Stimulated activated effector memory CD8-positive, alpha-beta T cell treated with anti-CD3 and anti-CD28 coated beads, Interleukin-12 subunit alpha, Interleukin-12 subunit beta, amount 100 ng/mL, for 72 hours (primary cell): ENCODE data around the gene YPEL3.
"Not testable (repeated sequence)": the region's sequence is repeated elsewhere in the genome, so short reads cannot be mapped to it uniquely, and the experiment has no call there.

Experiments used
- ATAC-seq: fragments of 150-1000 bp; cut with Tn5 transposase; 2 replicates; pipeline ENCODE4 v1.10.0; 2021
- DNase-seq, 2 donors: peaks; one replicate each; pipeline ENCODE4 v3.0.0; 2021 to 2022; ENCODE audit warnings: low spot score in 2 of 2
- H3K27ac Mint-ChIP-seq: one replicate; pipeline ENCODE4 v1.8.0; 2022; ENCODE audit warnings: mild to moderate bottlenecking, mixed read lengths
- H3K36me3 Mint-ChIP-seq: one replicate; pipeline ENCODE4 v1.8.0; 2022; ENCODE audit warnings: mild to moderate bottlenecking, mixed read lengths
- H3K4me1 Mint-ChIP-seq: one replicate; pipeline ENCODE4 v1.8.0; 2022; ENCODE audit warnings: mixed read lengths
- H3K4me3 Mint-ChIP-seq: one replicate; pipeline ENCODE4 v1.8.0; 2022; ENCODE audit warnings: mild to moderate bottlenecking, mixed read lengths
- H3K9me3 Mint-ChIP-seq: one replicate; pipeline ENCODE4 v1.8.0; 2022; ENCODE audit warnings: mixed read lengths

Gene YPEL3, protein sequence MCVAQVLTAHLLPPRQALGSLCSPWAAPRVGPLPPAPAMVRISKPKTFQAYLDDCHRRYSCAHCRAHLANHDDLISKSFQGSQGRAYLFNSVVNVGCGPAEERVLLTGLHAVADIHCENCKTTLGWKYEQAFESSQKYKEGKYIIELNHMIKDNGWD

DNA sequence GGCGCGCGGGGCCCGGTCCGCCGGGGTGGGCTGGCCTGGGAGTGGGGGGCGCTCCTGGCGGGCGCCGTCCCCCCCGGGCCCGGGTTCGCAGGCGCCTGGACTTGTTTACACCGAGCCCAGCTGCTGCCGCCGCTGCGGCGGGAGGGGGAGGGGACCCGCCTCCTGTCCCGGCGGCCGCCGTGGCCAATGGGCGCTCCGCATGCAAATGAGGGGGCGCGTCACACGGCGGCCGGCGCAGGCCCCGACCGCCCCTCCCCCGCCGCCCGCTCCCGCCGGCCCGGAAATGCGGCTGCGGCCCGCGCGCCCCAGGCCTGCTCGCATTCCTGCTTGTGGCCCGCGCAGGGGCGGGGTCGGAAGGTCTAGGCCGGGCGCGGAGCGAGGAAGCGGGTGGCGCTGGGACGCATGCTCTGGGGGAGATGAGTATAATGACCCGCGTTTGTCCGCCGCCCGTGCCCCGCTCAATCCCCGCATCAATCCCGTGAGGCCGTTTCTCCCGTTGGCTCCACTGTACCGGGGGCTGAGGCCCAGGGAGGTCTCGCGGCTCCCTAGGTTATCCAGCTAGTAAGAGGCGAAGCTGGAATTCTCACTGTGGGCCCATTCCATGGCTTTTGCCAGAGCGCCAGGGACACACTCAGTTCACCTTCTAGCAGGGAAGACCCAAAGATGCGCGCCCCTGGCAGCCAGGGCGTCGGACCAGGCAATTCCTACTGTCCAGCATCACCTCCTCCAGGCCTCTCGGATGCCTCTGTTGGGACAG, at the start of gene YPEL3:
Gene YPEL3, minus strand, starts transcription at position 109 of the 757 bp plus-strand sequence. CDS start 731 bp downstream, outside the sequence.
- ATAC-seq (peak; percentile 68), DNase-seq (peak; percentile 83 to 87)
- peak within 1 kb of the TSS; percentile 93 for H3K27ac Mint-ChIP-seq
- H3K4me1 Mint-ChIP-seq = peaks cover 47% of the 10 kb centered on the region
- H3K36me3 Mint-ChIP-seq = peaks cover 37% of the 10 kb centered on the region
- H3K9me3 Mint-ChIP-seq = peaks cover 7% of the 10 kb centered on the region
- peak within 1 kb of the TSS; percentile 92 for H3K4me3 Mint-ChIP-seq

- Mint-ChIP-seq H3K4me3 (no peak overlapping the region), H3K9me3 (peaks cover 6% of the 10 kb centered on the region), H3K36me3 (no peaks in the 10 kb centered on the region), H3K27ac (no peak overlapping the region), H3K4me1 (peaks cover 17% of the 10 kb centered on the region)
- no peak for ATAC-seq
- DNase-seq = no peak
Measured at GRCh38 chr16:30145657-30146056, 49.6 kb upstream of the YPEL3 start.

- DNase-seq (no peak), ATAC-seq (no peak)
- peaks cover 20% of the 10 kb centered on the region for H3K4me1 Mint-ChIP-seq
- H3K4me3 Mint-ChIP-seq = no peak overlapping the region
- peaks cover 6% of the 10 kb centered on the region for H3K9me3 Mint-ChIP-seq
- H3K27ac Mint-ChIP-seq = no peak overlapping the region
- H3K36me3 Mint-ChIP-seq = no peaks in the 10 kb centered on the region
Measured at GRCh38 chr16:30144917-30145316, 48.9 kb upstream of the YPEL3 start.

DNA sequence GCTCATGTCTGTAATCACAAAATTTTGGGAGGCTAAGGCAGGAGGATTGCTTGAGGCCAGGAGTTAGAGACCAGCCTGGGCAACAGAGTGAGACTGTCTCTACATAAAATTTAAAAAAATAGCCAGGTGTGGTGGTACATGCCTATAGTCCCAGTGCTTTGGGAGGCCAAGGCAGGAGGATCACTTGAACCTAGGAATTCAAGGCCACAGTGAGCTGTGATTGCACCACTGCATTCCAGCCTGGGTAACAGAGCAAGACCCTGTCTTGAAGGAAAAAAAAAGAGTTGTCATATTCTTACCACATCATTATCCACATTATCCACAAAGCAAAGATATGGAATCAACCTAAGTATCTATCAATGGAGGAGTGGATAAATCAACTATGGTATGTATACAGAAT, 48.0 kb upstream of the YPEL3 start:
- Mint-ChIP-seq H3K9me3 (peaks cover 3% of the 10 kb centered on the region), H3K4me3 (no peak overlapping the region), H3K36me3 (no peaks in the 10 kb centered on the region), H3K4me1 (peaks cover 25% of the 10 kb centered on the region), H3K27ac (peak overlapping the region; percentile 84)
- ATAC-seq = no peak
- no peak for DNase-seq

- Mint-ChIP-seq H3K4me1 (peaks cover 25% of the 10 kb centered on the region), H3K36me3 (no peaks in the 10 kb centered on the region), H3K27ac (peak overlapping the region; percentile 84), H3K4me3 (peak overlapping the region; percentile 15), H3K9me3 (no peaks in the 10 kb centered on the region)
- DNase-seq (no peak), ATAC-seq (peak; percentile 49)
Measured at GRCh38 chr16:30143347-30143702, 47.3 kb upstream of the YPEL3 start.

GRCh38 chr16:30142672-30143346, 46.8 kb upstream of the YPEL3 start:
- H3K27ac Mint-ChIP-seq = peak overlapping the region; percentile 84
- peaks cover 25% of the 10 kb centered on the region for H3K4me1 Mint-ChIP-seq
- DNase-seq = peak in 1 of 2 donors; percentile 63
- H3K4me3 Mint-ChIP-seq = peak overlapping the region; percentile 15
- no peaks in the 10 kb centered on the region for H3K36me3 Mint-ChIP-seq
- peak; percentile 85 for ATAC-seq
- H3K9me3 Mint-ChIP-seq = no peaks in the 10 kb centered on the region

GRCh38 chr16:30141750-30142149, 45.7 kb upstream of the YPEL3 start:
- peak; percentile 65 for ATAC-seq
- DNase-seq = no peak

DNA sequence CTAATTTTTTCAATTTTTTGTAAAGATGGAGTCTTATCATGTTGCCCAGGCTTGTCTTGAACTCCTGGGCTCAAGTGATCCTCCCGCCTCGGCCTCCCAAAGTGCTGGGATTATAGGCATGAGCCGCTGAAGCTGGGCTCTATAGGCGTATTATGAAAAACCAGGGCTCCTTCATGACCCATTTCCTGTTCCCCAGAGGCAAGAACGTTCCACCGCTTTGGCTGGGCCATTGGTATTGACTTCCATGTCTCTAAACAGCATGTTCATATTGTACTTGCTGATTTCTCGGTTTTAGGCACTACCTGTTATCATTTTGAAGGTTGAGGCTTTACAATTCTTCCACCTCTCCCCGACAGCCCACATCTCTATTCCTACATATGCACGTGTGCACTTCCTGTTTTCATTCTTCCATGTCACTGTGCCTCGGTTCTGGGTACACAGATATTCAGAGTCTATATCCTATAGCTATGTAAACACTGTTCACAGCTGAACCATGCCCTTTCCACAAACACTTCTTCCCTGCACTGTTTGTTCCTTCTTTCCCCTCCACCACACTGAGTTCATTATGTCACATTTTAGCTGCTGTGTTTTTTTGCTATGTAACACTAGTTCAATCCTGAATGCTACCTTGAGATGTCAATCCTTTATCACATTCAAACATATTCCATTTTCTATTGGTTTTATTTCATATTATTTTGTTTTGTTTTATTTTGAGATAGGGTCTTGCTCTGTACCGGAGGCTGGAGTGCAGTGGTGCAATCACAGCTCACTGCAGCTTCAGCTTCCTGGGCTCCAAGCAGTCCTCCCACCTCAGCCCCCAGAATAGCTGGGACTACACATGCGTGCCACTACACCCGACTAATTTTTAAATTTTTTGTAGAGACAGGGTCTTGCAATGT, 43.8 kb upstream of the YPEL3 start:
- DNase-seq (no peak), ATAC-seq (no peak)
- Mint-ChIP-seq H3K27ac (no peak overlapping the region), H3K9me3 (no peaks in the 10 kb centered on the region), H3K36me3 (no peaks in the 10 kb centered on the region), H3K4me1 (peaks cover 25% of the 10 kb centered on the region), H3K4me3 (no peak overlapping the region)

More at GRCh38 chr16:30141750-30142149, 45.7 kb upstream of the YPEL3 start:
- peak overlapping the region; percentile 26 for H3K27ac Mint-ChIP-seq
- H3K4me1 Mint-ChIP-seq = peaks cover 25% of the 10 kb centered on the region
- H3K36me3 Mint-ChIP-seq = no peaks in the 10 kb centered on the region
- H3K9me3 Mint-ChIP-seq = no peaks in the 10 kb centered on the region
- H3K4me3 Mint-ChIP-seq = no peak overlapping the region

DNA sequence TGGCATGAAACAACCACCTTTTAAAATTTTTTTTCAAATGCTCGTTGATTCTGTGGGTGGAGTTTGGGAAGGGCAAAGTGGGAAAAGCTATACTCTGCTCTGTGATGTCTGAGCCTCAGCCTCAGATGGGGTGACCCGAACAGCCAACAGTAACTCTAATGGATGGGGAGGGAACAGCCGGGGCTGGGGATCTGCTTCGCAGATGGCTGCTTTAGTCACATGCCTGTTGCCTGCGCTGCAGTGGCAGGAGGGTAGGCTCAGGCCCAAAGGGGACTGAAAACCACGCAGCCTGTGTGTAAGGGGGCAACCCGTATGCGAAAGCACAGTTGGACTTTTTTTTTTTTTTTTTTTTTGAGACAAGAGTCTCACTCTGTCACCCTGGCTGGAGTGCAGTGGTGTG, 41.9 kb upstream of the YPEL3 start:
- Mint-ChIP-seq H3K9me3 (no peaks in the 10 kb centered on the region), H3K27ac (no peak overlapping the region), H3K4me3 (no peak overlapping the region), H3K4me1 (peaks cover 17% of the 10 kb centered on the region), H3K36me3 (no peaks in the 10 kb centered on the region)
- DNase-seq (no peak), ATAC-seq (no peak)

GRCh38 chr16:30136971-30137605, 41.1 kb upstream of the YPEL3 start:
- Mint-ChIP-seq H3K27ac (no peak overlapping the region), H3K9me3 (no peaks in the 10 kb centered on the region), H3K4me1 (peaks cover 14% of the 10 kb centered on the region), H3K36me3 (no peaks in the 10 kb centered on the region), H3K4me3 (no peak overlapping the region)
- no peak for DNase-seq
- ATAC-seq = no peak

GRCh38 chr16:30132591-30132990, 36.6 kb upstream of the YPEL3 start:
- no peak overlapping the region for H3K4me3 Mint-ChIP-seq
- no peaks in the 10 kb centered on the region for H3K9me3 Mint-ChIP-seq
- DNase-seq (no peak), ATAC-seq (no peak)
- H3K4me1 Mint-ChIP-seq = peaks cover 5% of the 10 kb centered on the region
- no peaks in the 10 kb centered on the region for H3K36me3 Mint-ChIP-seq
- no peak overlapping the region for H3K27ac Mint-ChIP-seq

GRCh38 chr16:30131869-30132475, 36.0 kb upstream of the YPEL3 start:
- Mint-ChIP-seq H3K4me3 (no peak overlapping the region), H3K27ac (no peak overlapping the region), H3K4me1 (peaks cover 5% of the 10 kb centered on the region), H3K36me3 (no peaks in the 10 kb centered on the region), H3K9me3 (no peaks in the 10 kb centered on the region)
- DNase-seq = no peak
- ATAC-seq = no peak

- no peak for ATAC-seq
- Mint-ChIP-seq H3K9me3 (no peaks in the 10 kb centered on the region), H3K36me3 (no peaks in the 10 kb centered on the region), H3K27ac (peak overlapping the region; percentile 65), H3K4me1 (peaks cover 17% of the 10 kb centered on the region), H3K4me3 (no peak overlapping the region)
- no peak for DNase-seq
Measured at GRCh38 chr16:30127993-30128392, 32.0 kb upstream of the YPEL3 start.

GRCh38 chr16:30125690-30126089, 29.7 kb upstream of the YPEL3 start:
- ATAC-seq, DNase-seq, H3K9me3 Mint-ChIP-seq, H3K27ac Mint-ChIP-seq, H3K36me3 Mint-ChIP-seq, H3K4me3 Mint-ChIP-seq: not testable (repeated sequence)
- H3K4me1 Mint-ChIP-seq = peaks cover 30% of the 10 kb centered on the region
